Astrocyte of the spinal cord (primary cell): Measurements from ENCODE around the gene NDUFAF5.
A peak's percentile ranks its signal among the peaks of the same experiment; 100 is the strongest.

Source experiments
- DNase-seq: peaks from one replicate; pipeline ENCODE4 v3.0.0; 2011; ENCODE audit warnings: low read depth, low spot score
- H3K4me3 ChIP-seq: 2 replicates; pipeline ENCODE4 v1.5.1; 2011; ENCODE audit warnings: low read depth, mild to moderate bottlenecking, low read length, moderate library complexity
- in situ Hi-C: cut with HindIII; loops from 2 replicates; pipeline ENCODE4 v1.10.0; 2017; ENCODE audit warnings: low sequenced_read_pairs
- TF ChIP-seq, protein P1 (sequence below): IDR thresholded peaks from 2 replicates; pipeline ENCODE4 v1.5.1; 2012; ENCODE audit warnings: low read depth, mild to moderate bottlenecking, low read length, inconsistent platforms

NDUFAF5 gene

DNA sequence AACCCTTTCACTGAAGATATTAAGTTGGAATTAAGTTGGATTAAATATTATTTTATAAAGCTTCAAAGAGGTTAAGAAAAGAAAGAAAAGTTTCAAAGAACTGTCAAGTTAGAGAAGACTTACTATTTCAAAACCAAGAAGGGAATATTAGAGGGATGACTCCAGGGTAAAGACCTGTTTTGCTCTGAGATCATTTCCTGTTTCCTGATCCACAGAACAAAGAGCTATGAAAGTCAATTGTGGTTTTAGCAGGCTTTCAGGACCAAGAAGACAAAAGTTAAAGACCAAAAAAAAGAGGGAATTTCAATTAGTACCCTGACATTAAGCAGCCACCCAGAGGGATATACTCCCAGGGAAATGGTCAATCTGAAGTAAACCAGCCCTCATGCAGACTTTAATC is 19.5 kb upstream of the NDUFAF5 start:
- no peak for DNase-seq
- no peak overlapping the region for H3K4me3 ChIP-seq
- in situ Hi-C loops: no loop called here
- TF ChIP-seq, protein P1, sequence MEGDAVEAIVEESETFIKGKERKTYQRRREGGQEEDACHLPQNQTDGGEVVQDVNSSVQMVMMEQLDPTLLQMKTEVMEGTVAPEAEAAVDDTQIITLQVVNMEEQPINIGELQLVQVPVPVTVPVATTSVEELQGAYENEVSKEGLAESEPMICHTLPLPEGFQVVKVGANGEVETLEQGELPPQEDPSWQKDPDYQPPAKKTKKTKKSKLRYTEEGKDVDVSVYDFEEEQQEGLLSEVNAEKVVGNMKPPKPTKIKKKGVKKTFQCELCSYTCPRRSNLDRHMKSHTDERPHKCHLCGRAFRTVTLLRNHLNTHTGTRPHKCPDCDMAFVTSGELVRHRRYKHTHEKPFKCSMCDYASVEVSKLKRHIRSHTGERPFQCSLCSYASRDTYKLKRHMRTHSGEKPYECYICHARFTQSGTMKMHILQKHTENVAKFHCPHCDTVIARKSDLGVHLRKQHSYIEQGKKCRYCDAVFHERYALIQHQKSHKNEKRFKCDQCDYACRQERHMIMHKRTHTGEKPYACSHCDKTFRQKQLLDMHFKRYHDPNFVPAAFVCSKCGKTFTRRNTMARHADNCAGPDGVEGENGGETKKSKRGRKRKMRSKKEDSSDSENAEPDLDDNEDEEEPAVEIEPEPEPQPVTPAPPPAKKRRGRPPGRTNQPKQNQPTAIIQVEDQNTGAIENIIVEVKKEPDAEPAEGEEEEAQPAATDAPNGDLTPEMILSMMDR: no peak

GRCh38 chr20:13765868-13766416 is 18.9 kb upstream of the NDUFAF5 start:
- no peak for DNase-seq
- no peak overlapping the region for H3K4me3 ChIP-seq
- in situ Hi-C loops: no loop called here
- TF ChIP-seq, protein P1: no peak

GRCh38 chr20:13770141-13770540 is 14.7 kb upstream of the NDUFAF5 start:
- no peak overlapping the region for H3K4me3 ChIP-seq
- in situ Hi-C loops: no loop called here
- TF ChIP-seq, protein P1: no peak
- no peak for DNase-seq

GRCh38 chr20:13771853-13772453 is 12.9 kb upstream of the NDUFAF5 start:
- in situ Hi-C loops: no loop called here
- peak; percentile 41 for DNase-seq

GRCh38 chr20:13772529-13772928 is 12.3 kb upstream of the NDUFAF5 start:
- TF ChIP-seq, protein P1: no peak
- in situ Hi-C loops: no loop called here
- no peak overlapping the region for H3K4me3 ChIP-seq
- no peak for DNase-seq

More at GRCh38 chr20:13771853-13772453, 12.9 kb upstream of the NDUFAF5 start:
- no peak overlapping the region for H3K4me3 ChIP-seq
- TF ChIP-seq, protein P1: peak; percentile 33

GRCh38 chr20:13775867-13776266 is 9.0 kb upstream of the NDUFAF5 start:
- no peak for DNase-seq
- TF ChIP-seq, protein P1: no peak
- in situ Hi-C loops: no loop called here
- H3K4me3 ChIP-seq: no peak overlapping the region
